Measurements from ENCODE around the gene AQP2.

DNA sequence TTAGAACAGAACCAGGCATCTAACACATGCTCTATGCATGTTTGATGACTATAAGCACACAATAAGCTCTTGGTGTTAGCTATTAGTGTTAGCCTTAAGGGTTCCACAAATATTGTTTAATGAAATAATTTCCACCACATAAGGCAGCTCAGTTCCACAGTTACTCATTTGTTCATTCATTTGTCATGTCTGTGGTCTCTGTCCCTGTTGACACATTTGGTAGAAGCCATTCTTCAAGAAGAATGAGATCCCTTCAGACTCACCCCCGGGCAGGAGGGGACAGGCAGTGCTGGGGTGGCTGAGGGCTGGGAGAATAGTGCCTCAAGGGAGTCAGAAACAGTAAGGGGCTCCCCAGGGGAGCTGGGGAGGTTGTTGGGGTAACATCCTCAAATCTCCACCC, 43.2 kb upstream of the AQP2 start:
- no peak for TF ChIP-seq POLR2A (IDR thresholded peaks at IDR 0.05; ENCODE audit: low read length)
- TF ChIP-seq GATA1 (IDR thresholded peaks at IDR 0.05; ENCODE audit: low read depth, low read length): no peak

Data from erythroblast (primary cell).